AG04450 (cell line): ENCODE data around the gene SLC52A3. TPM values are rescaled to one million over a fixed set of nuclear protein-coding genes. Genes with fewer than 3 reads are reported as not detected.

ENCODE experiments used
- CTCF ChIA-PET: fragments of 300-600, 350-600 bp; formaldehyde crosslinking; extraction: SDS; loops from one replicate; lab custom pipeline; 2022; ENCODE audit warnings: antibody characterized with exemption, inconsistent platforms; lab: Charles Lee
- POLR2A ChIA-PET: fragments of 350-600 bp; formaldehyde crosslinking; extraction: SDS; loops from one replicate; lab custom pipeline; 2021; ENCODE audit warnings: antibody characterized with exemption, inconsistent platforms; lab: Yijun Ruan, JAX
- DNase-seq: peaks from one replicate; pipeline ENCODE4 v3.0.0-alpha.2; 2011; ENCODE audit warnings: low read depth, low spot score
- H3K27ac ChIP-seq: one replicate; pipeline ENCODE4 v1.5.1; 2012; ENCODE audit warnings: low read depth, low read length, control low read depth
- H3K27me3 ChIP-seq: one replicate; pipeline ENCODE4 v1.6.0; 2012; ENCODE audit warnings: low read length; ENCODE audit not compliant: control insufficient read depth, insufficient read depth
- H3K4me3 ChIP-seq: 2 replicates; pipeline ENCODE4 v1.5.1; 2011; ENCODE audit warnings: mild to moderate bottlenecking, low read depth, low read length, control low read depth
- H3K9me3 ChIP-seq: 2 replicates; pipeline ENCODE4 v1.5.1; 2012; ENCODE audit warnings: low read length; ENCODE audit not compliant: control insufficient read depth, insufficient read depth
- polyA plus RNA-seq: library from polyadenylated mRNA; depleted of rRNA; stranded (reverse); fragments of >200 nt; gene quantifications from 2 replicates; pipeline ENCODE4 v1.2.3, GENCODE V29; 2011
- TF ChIP-seq, protein P1 (sequence below): IDR thresholded peaks from 2 replicates; pipeline ENCODE4 v1.5.1; 2011; ENCODE audit warnings: low read depth, low read length, control low read depth, inconsistent platforms

Gene SLC52A3
- polyA plus RNA-seq, 1 experiment, result not detected

DNA sequence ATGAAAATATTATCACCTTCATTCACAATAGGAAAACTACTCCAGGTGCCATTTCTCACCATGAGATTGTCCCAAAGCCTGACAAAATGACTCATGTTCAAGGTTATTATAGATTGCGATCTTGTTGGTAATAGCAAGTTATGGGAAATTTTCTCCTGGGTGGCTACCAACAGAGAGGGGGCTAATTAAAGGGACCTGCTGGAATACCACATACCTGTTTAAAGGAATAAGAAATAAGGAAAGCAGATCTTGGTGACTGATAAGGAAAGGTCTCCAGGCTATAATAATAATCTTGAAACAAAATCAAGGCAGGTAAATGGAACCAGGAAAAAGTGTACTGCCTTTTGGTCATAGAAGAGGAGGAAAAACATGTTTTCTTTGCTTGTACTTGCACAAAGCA, 1.4 kb downstream of the SLC52A3 start:
- DNase-seq, result no peak
- H3K27me3 ChIP-seq, result peaks cover under 1% of the 10 kb centered on the region
- no peak overlapping the region for H3K4me3 ChIP-seq
- H3K27ac ChIP-seq, result no peak overlapping the region
- no peaks in the 10 kb centered on the region for H3K9me3 ChIP-seq
- ChIA-PET POLR2A (no interaction called here), CTCF (no interaction called here)
- TF ChIP-seq, protein P1, sequence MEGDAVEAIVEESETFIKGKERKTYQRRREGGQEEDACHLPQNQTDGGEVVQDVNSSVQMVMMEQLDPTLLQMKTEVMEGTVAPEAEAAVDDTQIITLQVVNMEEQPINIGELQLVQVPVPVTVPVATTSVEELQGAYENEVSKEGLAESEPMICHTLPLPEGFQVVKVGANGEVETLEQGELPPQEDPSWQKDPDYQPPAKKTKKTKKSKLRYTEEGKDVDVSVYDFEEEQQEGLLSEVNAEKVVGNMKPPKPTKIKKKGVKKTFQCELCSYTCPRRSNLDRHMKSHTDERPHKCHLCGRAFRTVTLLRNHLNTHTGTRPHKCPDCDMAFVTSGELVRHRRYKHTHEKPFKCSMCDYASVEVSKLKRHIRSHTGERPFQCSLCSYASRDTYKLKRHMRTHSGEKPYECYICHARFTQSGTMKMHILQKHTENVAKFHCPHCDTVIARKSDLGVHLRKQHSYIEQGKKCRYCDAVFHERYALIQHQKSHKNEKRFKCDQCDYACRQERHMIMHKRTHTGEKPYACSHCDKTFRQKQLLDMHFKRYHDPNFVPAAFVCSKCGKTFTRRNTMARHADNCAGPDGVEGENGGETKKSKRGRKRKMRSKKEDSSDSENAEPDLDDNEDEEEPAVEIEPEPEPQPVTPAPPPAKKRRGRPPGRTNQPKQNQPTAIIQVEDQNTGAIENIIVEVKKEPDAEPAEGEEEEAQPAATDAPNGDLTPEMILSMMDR, result no peak

- POLR2A ChIA-PET, result no interaction called here
- no peak overlapping the region for H3K4me3 ChIP-seq
- H3K9me3 ChIP-seq, result no peaks in the 10 kb centered on the region; the same call in 1 of the 2 replicates
- H3K27me3 ChIP-seq, result no peaks in the 10 kb centered on the region
- no peak overlapping the region for H3K27ac ChIP-seq
- TF ChIP-seq, protein P1, result no peak
- DNase-seq, result no peak
- CTCF ChIA-PET, result no interaction called here
These were observed 4.0 kb downstream of the SLC52A3 start for GRCh38 chr20:764255-764654.

DNA sequence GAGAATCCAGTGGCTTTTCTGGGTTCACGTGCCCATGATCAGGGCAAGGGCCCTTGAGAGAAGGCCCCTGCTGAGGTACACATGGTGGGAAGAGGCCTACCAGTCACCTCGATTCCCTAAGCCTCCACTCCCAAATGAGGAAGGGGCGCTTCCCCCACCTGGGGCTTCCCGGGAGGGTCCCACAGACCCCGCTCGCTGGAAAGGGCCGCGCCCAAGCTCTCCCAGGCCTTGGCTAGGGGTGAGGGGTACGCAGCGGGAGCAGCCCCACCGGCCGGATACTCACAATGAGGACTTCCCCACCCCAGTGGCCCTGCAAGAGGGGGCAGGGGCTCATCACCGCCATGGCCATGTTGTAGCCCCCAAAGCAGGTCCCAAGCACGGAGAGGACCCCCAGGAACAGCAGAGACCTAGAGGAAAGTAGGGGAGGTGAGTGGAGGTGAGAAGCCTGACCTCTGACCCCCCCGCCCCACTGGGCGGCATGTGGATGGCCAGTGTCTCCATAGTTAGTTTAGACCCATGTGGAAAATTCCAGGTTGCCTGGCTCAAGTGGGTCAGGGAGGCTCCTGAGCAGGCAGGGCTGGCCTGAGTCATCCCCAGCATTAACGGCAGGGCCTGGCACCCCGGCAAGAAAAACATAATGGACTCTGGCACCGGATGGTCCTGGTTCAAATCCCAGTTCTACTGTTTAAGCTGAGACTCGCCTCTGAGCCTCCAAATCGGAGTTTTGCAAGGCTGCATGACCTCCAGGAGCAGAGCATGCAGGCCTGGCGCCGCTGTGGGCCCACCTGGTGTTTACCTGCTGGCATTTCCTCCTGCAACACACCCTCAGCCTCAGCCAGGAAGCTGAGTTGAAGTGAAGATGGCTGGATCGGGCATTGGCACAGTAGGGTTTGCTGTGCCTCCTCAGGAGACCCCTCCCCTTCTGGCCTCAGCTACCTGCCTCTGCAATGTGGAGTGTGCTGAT, 6.6 kb downstream of the SLC52A3 start:
- Histone ChIP-seq H3K9me3 (no peaks in the 10 kb centered on the region; the same call in 1 of the 2 replicates), H3K27me3 (peaks cover 3% of the 10 kb centered on the region), H3K4me3 (no peak overlapping the region), H3K27ac (no peak overlapping the region)
- no peak for DNase-seq
- ChIA-PET POLR2A (no interaction called here), CTCF (no interaction called here)
- TF ChIP-seq, protein P1, result no peak

- Histone ChIP-seq H3K4me3 (no peak overlapping the region), H3K9me3 (no peaks in the 10 kb centered on the region; the same call in 1 of the 2 replicates), H3K27ac (no peak overlapping the region), H3K27me3 (peaks cover 3% of the 10 kb centered on the region)
- ChIA-PET CTCF (interaction anchor here (0.6 kb wide), 1 partner anchor 136 kb away, joined by 3 read pairs; no protein-coding TSS in a partner anchor), POLR2A (no interaction called here)
- no peak for DNase-seq
- TF ChIP-seq, protein P1, result peak; percentile 59
These were observed 7.4 kb downstream of the SLC52A3 start for GRCh38 chr20:760751-761417.

DNA sequence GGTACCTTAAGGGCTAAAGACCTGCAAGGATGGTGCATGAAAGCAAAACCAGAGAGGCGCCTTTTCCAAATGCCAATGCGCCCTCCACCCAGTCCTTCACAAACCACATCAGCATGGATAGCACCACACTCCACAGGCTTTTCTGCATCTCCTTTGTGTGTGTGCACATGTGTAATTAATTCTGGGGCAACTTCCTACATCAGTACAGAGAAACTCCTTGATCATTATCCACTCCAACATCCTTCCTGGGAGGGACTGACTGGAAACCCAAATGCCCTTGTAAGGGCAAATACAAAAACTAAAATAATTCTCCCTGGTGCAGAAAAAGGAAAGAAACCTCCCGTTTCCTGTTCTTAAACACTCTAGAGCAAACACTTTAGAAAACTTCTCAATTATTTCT, 10.8 kb downstream of the SLC52A3 start:
- ChIA-PET CTCF (interaction anchor here (1.2 kb wide), 1 partner anchor 19 kb away, joined by 3 read pairs; no protein-coding TSS in a partner anchor), POLR2A (no interaction called here)

More for the DNA sequence above, 10.8 kb downstream of the SLC52A3 start:
- H3K27ac ChIP-seq, result no peak overlapping the region
- H3K4me3 ChIP-seq, result no peak overlapping the region
- TF ChIP-seq, protein P1, result no peak
- DNase-seq, result no peak
- peaks cover 3% of the 10 kb centered on the region for H3K27me3 ChIP-seq
- no peaks in the 10 kb centered on the region; the same call in 1 of the 2 replicates for H3K9me3 ChIP-seq
